ENCODE measurements around the gene ATP5F1E.
"Not testable (repeated sequence)": the region's sequence is repeated elsewhere in the genome, so short reads cannot be mapped to it uniquely, and the experiment has no call there.

Gene ATP5F1E

GRCh38 chr20:59042796-59043631 is 10.9 kb upstream of the ATP5F1E start:
- DNase-seq = peak; percentile 98

- DNase-seq = no peak
These were observed 10.1 kb upstream of the ATP5F1E start, which contains the start of gene PRELID3B for GRCh38 chr20:59042151-59042795. PRELID3B (minus strand) TSS chr20:59042786; CDS start chr20:59042730, 56 bp downstream.

DNA sequence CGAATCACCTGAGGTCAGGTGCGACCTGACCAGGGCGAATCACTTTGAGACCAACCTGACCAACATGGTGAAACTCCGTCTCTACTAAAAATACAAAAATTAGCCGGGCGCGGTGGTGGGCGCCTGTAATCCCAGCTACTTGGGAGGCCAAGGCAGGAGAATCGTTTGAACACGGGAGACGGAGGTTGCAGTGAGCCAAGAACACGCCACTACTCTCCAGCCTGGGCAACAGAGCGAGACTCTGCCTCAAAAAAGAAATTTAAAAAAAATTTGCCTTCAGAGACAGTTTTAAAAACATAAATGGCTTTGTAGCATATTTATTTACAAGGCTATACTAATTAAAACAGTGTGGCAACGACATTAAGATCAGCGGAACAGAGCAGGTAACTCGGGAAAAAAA is 9.4 kb upstream of the ATP5F1E start:
- DNase-seq = not testable (repeated sequence)

- DNase-seq = no peak
These were observed 8.5 kb upstream of the ATP5F1E start for GRCh38 chr20:59040667-59041066.

DNA sequence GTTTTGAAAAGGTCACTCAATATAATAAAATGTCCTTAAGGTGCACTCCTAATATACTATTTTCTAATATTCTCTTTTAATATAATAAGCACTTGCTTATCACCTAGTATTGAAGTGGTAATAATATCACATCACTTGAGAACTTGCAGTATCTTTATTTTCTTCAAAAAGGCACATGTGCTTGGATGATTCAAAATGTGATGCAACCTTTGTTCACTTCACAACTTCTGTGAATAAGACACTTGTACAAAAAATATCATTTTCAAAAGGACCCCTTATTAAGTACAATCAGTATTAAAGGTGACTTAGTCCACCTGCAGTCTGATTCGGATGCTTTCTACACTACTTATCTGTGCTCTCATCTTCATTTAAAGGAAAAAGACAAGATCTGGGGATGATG is 7.1 kb upstream of the ATP5F1E start:
- DNase-seq = no peak

DNA sequence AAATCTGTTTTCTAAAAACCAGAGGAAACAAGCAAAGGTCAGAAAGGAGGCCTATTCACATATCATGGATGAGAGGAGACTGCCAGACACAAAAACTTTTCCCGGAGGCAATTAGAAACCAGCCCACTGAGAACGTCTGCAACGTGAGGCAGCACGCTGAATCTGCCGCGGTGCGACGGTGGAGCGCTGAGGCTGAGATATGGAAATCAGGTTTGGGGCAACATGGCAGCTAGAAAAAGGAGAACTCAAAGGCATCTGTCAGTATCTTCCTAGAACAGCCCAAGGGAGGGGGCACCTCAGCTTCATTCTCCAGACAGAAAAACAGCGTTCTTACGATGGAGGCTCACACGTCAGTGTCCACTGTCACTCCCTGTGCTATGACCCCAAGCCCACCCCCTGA is 5.3 kb upstream of the ATP5F1E start:
- no peak for DNase-seq

GRCh38 chr20:59035381-59035780 is 3.2 kb upstream of the ATP5F1E start:
- DNase-seq = no peak

DNA sequence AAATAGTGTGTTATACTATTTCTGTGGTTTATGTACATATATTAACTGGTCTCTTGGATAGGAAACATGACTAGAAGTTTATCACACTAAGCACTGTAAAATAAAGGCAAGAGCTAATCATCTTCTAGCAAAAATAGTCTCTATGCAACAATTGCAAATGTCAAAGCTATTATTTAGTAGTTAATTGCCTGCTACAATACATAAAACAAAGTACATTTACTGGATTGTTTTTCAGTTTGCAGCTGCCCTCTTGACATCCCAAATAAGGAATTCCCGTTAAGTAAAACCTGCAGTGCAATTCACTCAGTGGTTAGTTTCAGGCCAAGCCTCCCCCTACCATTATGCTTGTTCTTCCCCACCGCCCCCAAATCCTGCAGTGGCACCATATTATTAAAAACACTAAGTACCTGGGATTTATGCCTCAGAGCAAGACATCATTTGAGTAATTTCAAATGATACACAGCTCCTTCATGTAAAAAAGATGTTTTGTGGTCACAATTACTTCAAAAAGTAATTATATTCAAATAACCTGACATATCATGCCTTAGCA is 1.6 kb upstream of the ATP5F1E start:
- DNase-seq = no peak

- no peak for DNase-seq
These were observed 958 bp upstream of the ATP5F1E start for GRCh38 chr20:59033093-59033492.

- DNase-seq = no peak
These were observed 551 bp upstream of the ATP5F1E start for GRCh38 chr20:59032713-59033059.

DNA sequence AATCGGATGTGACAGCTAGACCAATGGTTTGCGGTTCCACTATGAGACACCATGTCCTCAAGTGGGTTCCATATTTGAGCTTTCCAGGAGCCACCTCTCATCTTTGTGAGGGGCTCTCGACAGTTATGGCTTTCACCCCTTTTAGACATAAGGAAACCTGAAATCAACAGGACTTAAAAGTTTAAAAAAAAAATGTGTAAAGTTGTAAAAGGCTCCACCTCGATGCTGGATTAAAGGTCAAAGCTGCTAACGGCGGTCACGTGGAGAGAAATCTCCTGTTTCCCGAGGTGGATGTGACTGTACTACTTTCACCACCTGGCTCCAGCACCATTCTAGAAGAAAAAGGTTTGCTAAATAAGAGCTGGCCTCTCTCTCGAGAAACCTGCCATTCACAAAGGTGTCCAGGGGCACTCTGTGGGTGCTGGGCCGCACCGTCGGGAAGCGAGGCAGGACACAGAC is 542 bp downstream of the ATP5F1E start:
- DNase-seq = no peak

DNA sequence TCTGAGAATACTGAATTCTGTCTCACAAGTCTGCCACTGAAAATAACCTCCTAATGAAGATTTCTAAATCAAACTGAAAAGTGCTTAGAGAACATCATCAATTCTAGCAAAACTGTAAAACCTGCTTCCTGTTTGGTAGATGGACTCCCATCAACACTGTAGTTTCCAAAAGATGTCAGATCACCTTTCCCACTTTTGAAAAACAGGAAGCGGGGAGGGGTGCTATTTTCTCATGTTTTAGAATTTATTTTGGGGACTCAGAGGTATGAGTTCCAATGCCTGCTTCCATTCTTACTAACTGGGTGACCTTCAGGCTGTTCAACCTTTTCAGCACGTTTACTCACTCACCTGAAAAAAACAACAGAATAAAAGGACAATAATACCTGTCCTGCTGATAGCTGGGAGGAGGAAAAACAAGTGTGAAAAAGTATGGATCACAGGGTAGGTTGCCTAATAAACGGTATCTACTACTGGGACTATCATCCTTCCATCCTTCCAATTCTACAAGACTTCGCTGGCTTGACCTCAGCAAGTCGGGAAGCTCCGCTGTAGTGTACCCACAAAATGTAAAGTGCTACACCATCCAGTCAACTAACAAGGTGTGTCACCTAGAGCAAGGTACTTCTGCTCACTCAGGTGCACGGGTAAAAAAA is 1.1 kb downstream of the ATP5F1E start:
- DNase-seq = no peak

GRCh38 chr20:59028812-59029211 is 3.3 kb downstream of the ATP5F1E start:
- DNase-seq = no peak

DNA sequence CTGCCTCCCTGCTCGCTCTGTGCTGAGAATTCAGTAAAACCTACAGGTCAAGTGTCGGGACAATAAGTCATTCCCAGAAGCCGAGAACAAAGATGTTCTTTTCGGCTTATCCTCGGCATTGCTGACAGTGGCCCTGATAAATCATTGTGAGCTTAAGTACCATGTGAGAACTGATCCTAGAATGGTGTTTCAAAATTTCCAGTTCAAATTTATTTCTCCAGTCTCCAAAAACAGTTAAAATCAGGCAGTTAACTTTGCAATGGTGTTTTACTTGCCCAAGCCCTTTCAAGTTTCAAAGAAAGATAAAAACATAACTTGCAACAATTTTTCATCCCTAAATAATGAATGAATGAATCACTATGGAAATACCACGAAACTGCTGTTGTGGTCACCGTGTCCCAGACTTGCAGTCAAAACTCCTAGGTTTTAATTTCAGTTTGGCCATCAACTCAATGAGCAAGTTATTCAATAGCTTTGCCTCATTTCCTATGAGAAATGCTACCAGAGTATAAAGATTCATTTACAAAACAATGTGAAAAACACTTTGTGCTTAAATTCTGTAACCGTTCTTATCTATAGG is 4.3 kb downstream of the ATP5F1E start:
- no peak for DNase-seq

- no peak for DNase-seq
These were observed 5.0 kb downstream of the ATP5F1E start for GRCh38 chr20:59026904-59027740.

- DNase-seq = no peak
These were observed 6.6 kb downstream of the ATP5F1E start for GRCh38 chr20:59025511-59025910.

- DNase-seq = no peak
These were observed 7.0 kb downstream of the ATP5F1E start for GRCh38 chr20:59025086-59025485.

- no peak for DNase-seq
These were observed 8.0 kb downstream of the ATP5F1E start for GRCh38 chr20:59024111-59024530.

- DNase-seq = no peak
These were observed 8.5 kb downstream of the ATP5F1E start for GRCh38 chr20:59023616-59024015.

DNA sequence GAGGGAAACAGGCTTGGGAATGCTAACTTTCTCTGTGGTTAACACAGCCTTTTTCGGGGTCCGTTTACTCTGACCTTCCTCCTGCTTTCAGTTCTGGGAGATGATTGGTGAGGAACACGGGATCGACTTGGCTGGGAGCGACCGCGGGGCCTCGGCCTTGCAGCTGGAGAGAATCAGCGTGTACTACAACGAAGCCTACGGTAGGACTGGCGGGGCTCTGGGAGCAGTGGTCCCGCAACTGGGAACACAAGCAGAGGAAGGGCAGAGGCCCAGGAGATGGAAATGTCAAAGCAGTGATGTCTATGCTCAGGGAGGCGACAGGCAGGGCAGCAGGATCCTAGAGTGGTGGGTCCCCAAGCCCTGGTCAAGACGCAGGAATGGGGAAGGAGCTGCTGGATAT is 9.4 kb downstream of the ATP5F1E start:
- DNase-seq = no peak

DNA sequence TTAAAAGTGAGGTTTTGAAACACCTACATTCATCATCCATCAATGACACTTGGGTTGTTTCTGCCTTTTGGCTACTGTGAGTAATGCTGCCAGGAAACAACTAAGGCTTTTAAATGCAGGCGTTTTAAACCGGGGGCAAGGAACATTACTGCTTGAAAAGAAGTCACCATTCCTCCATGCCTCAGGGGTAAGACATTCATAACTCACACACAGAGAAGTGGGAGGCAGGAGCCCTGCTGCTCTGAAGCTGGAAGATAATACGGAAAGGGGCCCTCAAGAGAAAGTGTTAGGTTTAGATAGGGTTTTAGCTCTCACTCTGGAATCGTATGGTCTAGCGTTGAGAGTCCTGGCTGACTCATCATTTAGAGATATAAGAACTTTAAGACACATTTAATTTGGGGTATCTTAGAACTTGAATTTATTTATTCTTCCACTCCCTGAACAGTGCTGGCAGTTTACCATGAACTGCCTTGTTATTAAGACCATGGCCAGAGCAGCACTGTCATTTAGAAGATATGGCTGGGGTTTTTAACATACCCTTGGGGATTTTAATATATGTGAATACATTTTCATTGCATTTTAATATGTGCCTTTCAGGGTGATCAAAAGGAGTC is 11.1 kb downstream of the ATP5F1E start:
- DNase-seq = no peak

GRCh38 chr20:59019217-59019616 is 12.9 kb downstream of the ATP5F1E start, which contains the start of gene TUBB1:
TUBB1 (plus strand) TSS chr20:59019429; CDS start chr20:59019523, 94 bp downstream.
- DNase-seq = peak; percentile 36

Data from activated effector memory CD4-positive, alpha-beta T cell treated with anti-CD3 and anti-CD28 coated beads, Interleukin-2, amount 50 U/mL, for 16 hours (primary cell).